IPS DF 6.9 (cell line): ENCODE results near the gene CADM2.
"Not testable (repeated sequence)": the region's sequence is repeated elsewhere in the genome, so short reads cannot be mapped to it uniquely, and the experiment has no call there.

Experiments used
- DNase-seq: peaks from one replicate; pipeline ENCODE4 v3.0.0-alpha.2; 2013; ENCODE audit warnings: low read depth, low spot score
- H3K27ac ChIP-seq: one replicate; pipeline ENCODE4 v1.5.1; 2013; ENCODE audit warnings: low read length, control low read depth
- H3K27me3 ChIP-seq: 2 replicates; pipeline ENCODE4 v1.6.1; 2013; ENCODE audit warnings: mild to moderate bottlenecking, low read length; ENCODE audit not compliant: control insufficient read depth, insufficient read depth
- H3K36me3 ChIP-seq: 2 replicates; pipeline ENCODE4 v1.6.1; 2013; ENCODE audit warnings: low read length; ENCODE audit not compliant: control insufficient read depth, insufficient read depth
- H3K4me1 ChIP-seq: 2 replicates; pipeline ENCODE4 v1.6.1; 2013; ENCODE audit warnings: low read length; ENCODE audit not compliant: control insufficient read depth, insufficient read depth
- H3K4me3 ChIP-seq: 2 replicates; pipeline ENCODE4 v1.5.1; 2013; ENCODE audit warnings: mild to moderate bottlenecking, low read length
- H3K9me3 ChIP-seq: 2 replicates; pipeline ENCODE4 v1.6.1; 2013; ENCODE audit warnings: low read length, inconsistent platforms; ENCODE audit not compliant: control insufficient read depth, insufficient read depth
- WGBS: extraction: QIAGEN DNeasy Blood & Tissue Kit; methylation state at CpG from one replicate; pipeline ENCODE4 v1.1.7; 2013; ENCODE audit warnings: mixed read lengths, missing lambda C conversion rate; ENCODE audit not compliant: insufficient read length, insufficient coverage; 5-methylcytosine and 5-hydroxymethylcytosine counted together

CADM2 gene

DNA sequence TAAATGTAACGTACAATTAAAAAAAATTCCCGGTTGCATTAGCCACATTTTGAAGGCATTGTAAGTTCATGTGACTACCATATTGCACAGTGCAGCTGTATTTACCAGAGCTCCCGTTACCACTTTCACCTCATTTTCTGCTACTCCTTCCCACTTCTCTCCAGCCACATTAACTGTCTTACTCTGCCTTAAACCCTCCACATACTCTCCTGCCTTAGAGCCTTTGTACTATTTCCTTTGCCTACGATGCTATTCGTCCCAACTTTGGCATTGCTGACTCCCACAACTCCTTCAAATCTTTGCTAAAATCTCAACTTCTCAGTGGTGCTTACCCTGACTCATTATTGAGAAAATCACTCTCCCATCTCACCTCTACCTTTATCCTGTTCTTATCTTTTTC, 115.2 kb downstream of the CADM2 start:
- no CpG with 5 or more reads among the region's 5 CpGs for WGBS
- Histone ChIP-seq H3K27me3 (no peaks in the 10 kb centered on the region), H3K9me3 (no peaks in the 10 kb centered on the region), H3K27ac (no peak overlapping the region), H3K4me3 (no peak overlapping the region), H3K36me3 (no peaks in the 10 kb centered on the region), H3K4me1 (no peaks in the 10 kb centered on the region)
- DNase-seq = no peak

- DNase-seq = no peak
- Histone ChIP-seq H3K27ac (no peak overlapping the region), H3K9me3 (no peaks in the 10 kb centered on the region), H3K27me3 (no peaks in the 10 kb centered on the region), H3K4me3 (no peak overlapping the region), H3K4me1 (no peaks in the 10 kb centered on the region), H3K36me3 (no peaks in the 10 kb centered on the region)
- WGBS = no CpG with 5 or more reads among the region's 2 CpGs
Measured at GRCh38 chr3:85075663-85076062, 116.9 kb downstream of the CADM2 start.

DNA sequence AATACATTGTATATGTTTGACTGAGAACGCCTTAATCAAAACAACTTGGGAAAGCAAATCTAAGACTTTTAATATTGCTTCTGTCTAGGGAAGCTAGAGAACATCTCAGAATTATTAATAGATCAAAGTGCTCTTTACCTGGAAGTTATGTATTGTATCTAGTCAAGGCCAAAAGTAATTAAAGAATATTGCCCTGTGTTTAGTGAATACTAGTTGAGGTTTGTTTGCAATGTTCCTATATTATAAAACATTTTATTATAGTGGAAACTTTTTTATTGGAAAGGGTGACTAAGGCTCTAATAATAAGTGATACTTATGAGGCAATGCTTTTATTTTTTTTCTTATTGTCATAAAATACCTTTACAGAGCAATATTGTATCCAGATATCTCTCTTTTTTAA, 118.2 kb downstream of the CADM2 start:
- H3K36me3 ChIP-seq = no peaks in the 10 kb centered on the region

DNA sequence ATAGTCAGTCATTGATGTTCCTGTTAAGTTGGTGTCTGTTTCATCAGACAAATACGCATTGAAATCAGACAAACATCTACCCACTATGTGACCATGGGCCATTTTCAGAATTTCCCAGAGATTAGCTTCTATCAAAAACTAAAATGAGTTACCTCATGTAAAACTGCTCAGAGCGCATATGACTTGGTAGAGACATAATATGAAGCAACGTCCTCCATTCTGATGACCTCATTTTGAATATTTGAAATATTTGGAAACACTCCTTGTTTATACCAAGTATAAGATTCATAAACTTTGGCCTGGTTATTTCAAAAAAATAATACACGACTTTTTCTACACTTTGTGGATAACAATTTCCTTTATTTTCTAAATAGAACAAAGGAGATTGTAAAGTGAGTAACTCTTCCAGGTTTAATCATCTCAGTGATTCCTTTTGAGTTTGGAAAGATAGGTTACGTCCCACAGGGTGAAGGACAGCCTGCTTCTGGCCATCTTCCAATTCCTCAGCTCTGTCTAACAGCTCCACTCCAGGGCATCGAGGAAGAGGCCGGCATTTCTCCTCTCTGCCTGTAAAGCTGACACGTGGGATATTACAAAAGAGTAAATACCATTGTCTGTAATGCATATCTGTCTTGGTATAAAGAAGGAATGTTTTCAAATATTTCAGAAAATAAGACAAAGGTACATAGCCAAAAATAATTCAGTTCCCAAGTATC, 122.6 kb downstream of the CADM2 start:
- H3K27me3 ChIP-seq = no peaks in the 10 kb centered on the region
- WGBS = no CpG with 5 or more reads among the region's 8 CpGs
- H3K9me3 ChIP-seq = no peaks in the 10 kb centered on the region
- H3K4me3 ChIP-seq = no peak overlapping the region
- no peak overlapping the region for H3K27ac ChIP-seq
- no peak for DNase-seq
- H3K4me1 ChIP-seq = no peaks in the 10 kb centered on the region; the same call in 1 of the 2 replicates
- H3K36me3 ChIP-seq = no peaks in the 10 kb centered on the region

More for the DNA sequence above, 118.2 kb downstream of the CADM2 start:
- Histone ChIP-seq H3K27ac (no peak overlapping the region), H3K27me3 (no peaks in the 10 kb centered on the region), H3K4me3 (no peak overlapping the region), H3K4me1 (no peaks in the 10 kb centered on the region; the same call in 1 of the 2 replicates), H3K9me3 (no peaks in the 10 kb centered on the region)
- no CpG with 5 or more reads among the region's 1 CpG for WGBS
- DNase-seq = no peak

GRCh38 chr3:85090495-85090894, 131.7 kb downstream of the CADM2 start:
- H3K27ac ChIP-seq = no peak overlapping the region

DNA sequence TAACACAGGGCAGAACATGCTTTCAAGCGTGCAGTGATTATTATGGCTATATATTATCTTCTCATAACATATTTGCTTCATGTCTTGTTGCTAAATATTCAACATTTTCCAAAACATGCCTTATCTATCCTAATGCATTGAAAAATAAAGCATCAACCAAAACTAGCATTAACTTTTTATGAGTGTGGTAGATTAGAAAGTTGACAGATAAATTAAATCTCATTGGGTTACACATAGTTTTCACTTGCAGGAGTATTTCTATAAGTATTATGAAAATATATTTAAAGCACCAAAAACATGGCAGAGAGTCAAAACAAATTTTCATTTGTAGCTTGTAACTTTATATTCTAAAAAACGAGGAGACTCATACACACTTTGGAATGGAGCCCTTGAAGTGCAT, 141.5 kb downstream of the CADM2 start:
- Histone ChIP-seq H3K4me3 (no peak overlapping the region), H3K27me3 (no peaks in the 10 kb centered on the region), H3K27ac (no peak overlapping the region), H3K36me3 (no peaks in the 10 kb centered on the region), H3K9me3 (no peaks in the 10 kb centered on the region), H3K4me1 (no peaks in the 10 kb centered on the region)
- no peak for DNase-seq
- no CpG with 5 or more reads among the region's 2 CpGs for WGBS

More at GRCh38 chr3:85090495-85090894, 131.7 kb downstream of the CADM2 start:
- no peaks in the 10 kb centered on the region for H3K27me3 ChIP-seq
- no peak overlapping the region for H3K4me3 ChIP-seq
- DNase-seq = no peak
- no CpG with 5 or more reads among the region's 6 CpGs for WGBS
- no peaks in the 10 kb centered on the region for H3K9me3 ChIP-seq
- no peaks in the 10 kb centered on the region; the same call in 1 of the 2 replicates for H3K4me1 ChIP-seq
- no peaks in the 10 kb centered on the region for H3K36me3 ChIP-seq

DNA sequence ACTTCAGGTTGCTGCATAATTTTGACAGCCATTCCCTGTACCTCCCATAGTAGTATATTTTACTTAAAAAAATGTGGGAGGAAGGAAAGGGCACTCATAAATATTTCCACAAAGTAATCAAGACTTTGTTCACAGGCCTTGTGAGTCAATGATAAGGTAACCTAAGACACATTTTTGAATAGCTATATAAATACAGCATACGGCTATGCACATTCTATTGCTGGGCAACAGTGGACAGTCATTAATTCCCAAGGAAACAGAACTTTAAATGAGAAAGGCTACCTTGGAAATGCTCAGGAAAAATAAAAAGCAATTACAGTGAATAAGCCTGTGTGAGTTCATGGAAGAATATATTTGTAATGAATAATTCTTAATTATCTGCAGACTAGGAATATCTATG, 144.0 kb downstream of the CADM2 start:
- H3K36me3 ChIP-seq = no peaks in the 10 kb centered on the region
- H3K4me1 ChIP-seq = no peaks in the 10 kb centered on the region
- no peak for DNase-seq
- H3K4me3 ChIP-seq = no peak overlapping the region
- H3K9me3 ChIP-seq = no peaks in the 10 kb centered on the region
- no peaks in the 10 kb centered on the region for H3K27me3 ChIP-seq
- no CpG with 5 or more reads among the region's 1 CpG for WGBS
- no peak overlapping the region for H3K27ac ChIP-seq

DNA sequence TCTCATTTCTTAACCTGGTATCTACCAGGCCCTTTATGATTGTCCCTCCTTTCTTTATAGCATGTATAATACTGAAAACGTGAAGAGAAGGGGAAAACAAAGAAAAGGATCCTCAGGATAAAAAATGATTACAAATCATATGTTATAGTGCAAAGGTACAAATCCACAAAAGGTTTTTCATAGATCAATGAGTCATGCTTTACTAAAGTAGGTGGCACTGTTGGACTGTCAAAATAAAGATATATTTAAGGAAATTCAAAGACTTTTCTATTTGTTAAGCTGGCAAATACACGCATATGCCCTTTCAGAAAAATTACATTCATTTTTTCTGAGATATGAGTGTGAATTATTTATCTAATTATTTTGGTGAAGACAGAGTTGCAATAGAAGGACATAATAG, 151.6 kb downstream of the CADM2 start:
- H3K27ac ChIP-seq = no peak overlapping the region
- H3K4me1 ChIP-seq = no peaks in the 10 kb centered on the region
- no peak for DNase-seq
- no peaks in the 10 kb centered on the region for H3K9me3 ChIP-seq
- H3K36me3 ChIP-seq = no peaks in the 10 kb centered on the region
- no CpG with 5 or more reads among the region's 2 CpGs for WGBS
- no peaks in the 10 kb centered on the region for H3K27me3 ChIP-seq
- no peak overlapping the region for H3K4me3 ChIP-seq

GRCh38 chr3:85120879-85121278, 162.1 kb downstream of the CADM2 start:
- H3K27me3 ChIP-seq = no peaks in the 10 kb centered on the region
- no peak overlapping the region for H3K27ac ChIP-seq
- no peak overlapping the region for H3K4me3 ChIP-seq
- DNase-seq = no peak
- WGBS = no CpG with 5 or more reads among the region's 2 CpGs
- H3K9me3 ChIP-seq = no peaks in the 10 kb centered on the region
- no peaks in the 10 kb centered on the region for H3K36me3 ChIP-seq
- no peaks in the 10 kb centered on the region for H3K4me1 ChIP-seq

DNA sequence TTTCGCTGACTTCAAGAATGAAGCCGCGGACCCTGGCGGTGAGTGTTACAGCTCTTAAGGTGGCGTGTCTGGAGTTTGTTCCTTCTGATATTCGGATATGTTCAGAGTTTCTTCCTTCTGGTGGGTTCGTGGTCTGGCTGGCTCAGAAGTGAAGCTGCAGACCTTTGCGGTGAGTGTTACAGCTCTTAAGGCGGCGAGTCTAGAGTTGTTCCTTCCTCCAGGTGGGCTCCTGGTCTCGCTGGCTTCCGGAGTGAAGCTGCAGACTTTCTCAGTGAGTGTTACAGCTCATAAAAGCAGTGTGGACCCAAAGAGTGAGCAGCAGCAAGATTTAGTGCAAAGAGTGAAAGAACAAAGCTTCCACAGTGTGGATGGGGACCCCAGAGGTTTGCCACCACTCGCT, 174.1 kb downstream of the CADM2 start:
- not testable (repeated sequence) for H3K4me1 ChIP-seq, H3K9me3 ChIP-seq, H3K27me3 ChIP-seq, H3K36me3 ChIP-seq, H3K4me3 ChIP-seq, DNase-seq, H3K27ac ChIP-seq
- WGBS = no CpG with 5 or more reads among the region's 13 CpGs
